Body of pancreas (tissue), 4 donors: ENCODE results near the gene ADGRL4.

Experiments used
- CTCF ChIP-seq, 7 experiments: fragments of 450-650 bp in 4 of 7; fragments of 200-600 bp in 3 of 7; sonication (generic) in 3 of 7; IDR thresholded peaks; one replicate each; pipeline ENCODE4 v1.5.1; 2016 to 2019; ENCODE audit warnings: antibody characterized with exemption in 7 of 7
- POLR2A ChIP-seq, 3 donors: fragments of 450-650 bp; IDR thresholded peaks; one replicate each; pipeline ENCODE4 v1.6.1; 2016; ENCODE audit warnings: antibody characterized with exemption in 3 of 3, mild to moderate bottlenecking in 2 of 3

- TF ChIP-seq CTCF (IDR thresholded peaks at IDR 0.05), result no peak
- TF ChIP-seq POLR2A (IDR thresholded peaks at IDR 0.05), result no peak
Observed at GRCh38 chr1:78880223-78880622, 126.3 kb downstream of the ADGRL4 start.
